HCT116 (cell line): ENCODE results near the gene RBM33. TPM values are rescaled to one million over a fixed set of nuclear protein-coding genes. Genes with fewer than 3 reads are reported as not detected.

Experiments used
- ATAC-seq: fragments of 200-7000 bp; cut with Tn5 transposase; 2 replicates; pipeline ENCODE4 v1.9.1; 2020; ENCODE audit warnings: mild to moderate bottlenecking, moderate library complexity
- BruUV-seq: library from RNA; stranded (reverse); fragments of 400-500 nt; replicated peaks from 2 replicates; lab custom pipeline; 2021; lab: Mats Ljungman, UMichigan
- CTCF ChIA-PET: fragments of 300-600 bp; sonication (Branson Sonifier 250); formaldehyde crosslinking; loops from one replicate; lab custom pipeline; 2021; ENCODE audit warnings: antibody characterized with exemption; lab: Charles Lee
- POLR2A ChIA-PET: fragments of 300-600, 350-600 bp; sonication (Branson Sonifier 250); formaldehyde crosslinking; loops from one replicate; lab custom pipeline; 2021; ENCODE audit warnings: antibody characterized with exemption; lab: Charles Lee
- RAD21 ChIA-PET, 2 experiments: fragments of 300-600 bp; sonication (Branson Sonifier 250); formaldehyde crosslinking; loops; one replicate each; lab custom pipeline; 2023; ENCODE audit warnings: low total read pairs in 2 of 2; ENCODE audit not compliant: uncharacterized antibody in 2 of 2, unreplicated experiment in 2 of 2, low non-redundant PET in 1 of 2; lab: Charles Lee
- DNase-seq: peaks from one replicate; pipeline ENCODE4 v3.0.0-alpha.2; 2010; ENCODE audit warnings: low read depth, low spot score
- H2AFZ ChIP-seq: fragments of 200-600 bp; shearing (Covaris generic), sonication (generic); 2 replicates; pipeline ENCODE4 v1.6.1; 2017; ENCODE audit warnings: low read depth, mixed run types, mixed read lengths, antibody characterized with exemption, low read length; ENCODE audit not compliant: poor library complexity, severe bottlenecking
- H3K27ac ChIP-seq: 2 replicates; pipeline ENCODE4 v1.5.1; 2012; ENCODE audit warnings: low read depth, low read length
- H3K27me3 ChIP-seq: fragments of 200-600 bp; sonication (generic); 2 replicates; pipeline ENCODE4 v1.6.1; 2016; ENCODE audit warnings: mixed run types, low read length, mixed read lengths; ENCODE audit not compliant: insufficient read depth
- H3K36me3 ChIP-seq, 2 experiments: fragments of 200-500 bp in 1 of 2; fragments of 200-600 bp in 1 of 2; sonication (Bioruptor generic) in 1 of 2; sonication (generic) in 1 of 2; 2 replicates each; pipeline versions ENCODE4 v1.5.1 to v1.6.1; 2014 to 2016; ENCODE audit warnings: low read length in 2 of 2, inconsistent platforms in 1 of 2, mixed read lengths in 1 of 2, mixed run types in 1 of 2; ENCODE audit not compliant: insufficient read depth in 2 of 2, control insufficient read depth in 1 of 2
- H3K4me1 ChIP-seq, 2 experiments: fragments of 200-600 bp in 1 of 2; sonication (generic) in 1 of 2; 2 replicates each; pipeline versions ENCODE4 v1.5.1 to v1.6.1; 2012 to 2017; ENCODE audit warnings: low read length in 2 of 2, inconsistent platforms in 1 of 2, mild to moderate bottlenecking in 1 of 2, mixed read lengths in 1 of 2, mixed run types in 1 of 2, moderate library complexity in 1 of 2; ENCODE audit not compliant: insufficient read depth in 2 of 2, control insufficient read depth in 1 of 2
- H3K4me2 ChIP-seq: fragments of 200-600 bp; sonication (generic); 2 replicates; pipeline ENCODE4 v1.6.1; 2017; ENCODE audit warnings: mixed run types, low read length, mixed read lengths
- H3K4me3 ChIP-seq, 2 experiments: fragments of 200-600 bp in 1 of 2; sonication (generic) in 1 of 2; replicated peaks in 1 of 2; 2 replicates each; pipeline ENCODE4 v1.5.1; 2011 to 2016; ENCODE audit warnings: low read length in 2 of 2, control low read depth in 1 of 2, low read depth in 1 of 2, mild to moderate bottlenecking in 1 of 2, mixed read lengths in 1 of 2, mixed run types in 1 of 2
- H3K79me2 ChIP-seq: fragments of 200-600 bp; sonication (generic); 2 replicates; pipeline ENCODE4 v1.6.1; 2017; ENCODE audit warnings: mild to moderate bottlenecking, mixed run types, low read length, moderate library complexity, mixed read lengths; ENCODE audit not compliant: insufficient read depth
- H3K9ac ChIP-seq: fragments of 200-600 bp; sonication (generic); 2 replicates; pipeline ENCODE4 v1.6.1; 2016; ENCODE audit warnings: low read length, mixed read lengths
- H3K9me2 ChIP-seq: fragments of 200-600 bp; sonication (generic), shearing (Covaris generic); 2 replicates; pipeline ENCODE4 v1.6.1; 2017; ENCODE audit warnings: mixed run types, mild to moderate bottlenecking, moderate library complexity; ENCODE audit not compliant: insufficient read depth
- H3K9me3 ChIP-seq, 2 experiments: fragments of 200-500 bp in 1 of 2; fragments of 200-600 bp in 1 of 2; sonication (Bioruptor generic) in 1 of 2; sonication (generic) in 1 of 2; 2 replicates each; pipeline ENCODE4 v1.6.1; 2014 to 2017; ENCODE audit warnings: low read length in 2 of 2, mixed read lengths in 2 of 2, inconsistent platforms in 1 of 2, low read depth in 1 of 2, mild to moderate bottlenecking in 1 of 2, mixed run types in 1 of 2, moderate library complexity in 1 of 2; ENCODE audit not compliant: control insufficient read depth in 1 of 2, insufficient read depth in 1 of 2
- H4K20me1 ChIP-seq: fragments of 200-600 bp; sonication (generic), shearing (Covaris generic); 2 replicates; pipeline ENCODE4 v1.6.1; 2017; ENCODE audit warnings: mixed run types, mild to moderate bottlenecking, moderate library complexity; ENCODE audit not compliant: insufficient read depth
- EGR1 ChIP-seq: IDR thresholded peaks from 2 replicates; pipeline ENCODE4 v1.6.1; 2012; ENCODE audit warnings: low read depth
- ELF1 ChIP-seq: IDR thresholded peaks from 2 replicates; pipeline ENCODE4 v1.6.1; 2012; ENCODE audit warnings: low read depth, borderline replicate concordance
- EZH2 ChIP-seq: fragments of 200-600 bp; sonication (generic); IDR thresholded peaks from 2 replicates; pipeline ENCODE4 v1.6.1; 2017; ENCODE audit warnings: antibody characterized with exemption, mixed run types
- FOSL1 ChIP-seq: IDR thresholded peaks from 2 replicates; pipeline ENCODE4 v1.6.1; 2012; ENCODE audit warnings: low read depth
- JUND ChIP-seq: IDR thresholded peaks from 2 replicates; pipeline ENCODE4 v1.6.1; 2012
- POLR2A ChIP-seq: IDR thresholded peaks from 2 replicates; pipeline ENCODE4 v1.7.0; 2011; ENCODE audit warnings: borderline replicate concordance; ENCODE audit not compliant: insufficient read depth, insufficient read length; ENCODE audit errors: extremely low read depth
- SP1 ChIP-seq: IDR thresholded peaks from 2 replicates; pipeline ENCODE4 v1.6.1; 2012; ENCODE audit warnings: low read depth
- SRF ChIP-seq: IDR thresholded peaks from 2 replicates; pipeline ENCODE4 v1.6.1; 2012; ENCODE audit warnings: low read depth
- ZFX ChIP-seq: fragments of 450-650 bp; IDR thresholded peaks from 2 replicates; pipeline ENCODE4 v1.6.1; 2017
- ZNF274 ChIP-seq: fragments of 200-500 bp; sonication (Bioruptor generic); IDR thresholded peaks from 2 replicates; pipeline ENCODE4 v1.6.1; 2014; ENCODE audit warnings: mild to moderate bottlenecking, low read depth, low read length, inconsistent platforms
- intact Hi-C: fragments of 100-400 bp; cut with micrococcal nuclease; formaldehyde crosslinking; loops from 2 replicates; pipeline ENCODE4 v1.10.0; 2022
- total RNA-seq: library from RNA; stranded (reverse); gene quantifications from one replicate; pipeline ENCODE4 v1.2.1, GENCODE V29; 2021; ENCODE audit not compliant: unreplicated experiment
- TF ChIP-seq, protein P1 (sequence below): IDR thresholded peaks from 2 replicates; pipeline ENCODE4 v1.6.1; 2012
- TF ChIP-seq, protein P2 (sequence below): IDR thresholded peaks from 2 replicates; pipeline ENCODE4 v1.6.1; 2011; ENCODE audit warnings: mild to moderate bottlenecking, low read length, moderate library complexity; ENCODE audit not compliant: insufficient replicate concordance; ENCODE audit errors: extremely low read depth
- TF ChIP-seq, protein P3 (sequence below): IDR thresholded peaks from 2 replicates; pipeline ENCODE4 v1.6.1; 2012

The RBM33 gene
- total RNA-seq, 1 experiment from 2014 or later: 64.3 TPM

DNA sequence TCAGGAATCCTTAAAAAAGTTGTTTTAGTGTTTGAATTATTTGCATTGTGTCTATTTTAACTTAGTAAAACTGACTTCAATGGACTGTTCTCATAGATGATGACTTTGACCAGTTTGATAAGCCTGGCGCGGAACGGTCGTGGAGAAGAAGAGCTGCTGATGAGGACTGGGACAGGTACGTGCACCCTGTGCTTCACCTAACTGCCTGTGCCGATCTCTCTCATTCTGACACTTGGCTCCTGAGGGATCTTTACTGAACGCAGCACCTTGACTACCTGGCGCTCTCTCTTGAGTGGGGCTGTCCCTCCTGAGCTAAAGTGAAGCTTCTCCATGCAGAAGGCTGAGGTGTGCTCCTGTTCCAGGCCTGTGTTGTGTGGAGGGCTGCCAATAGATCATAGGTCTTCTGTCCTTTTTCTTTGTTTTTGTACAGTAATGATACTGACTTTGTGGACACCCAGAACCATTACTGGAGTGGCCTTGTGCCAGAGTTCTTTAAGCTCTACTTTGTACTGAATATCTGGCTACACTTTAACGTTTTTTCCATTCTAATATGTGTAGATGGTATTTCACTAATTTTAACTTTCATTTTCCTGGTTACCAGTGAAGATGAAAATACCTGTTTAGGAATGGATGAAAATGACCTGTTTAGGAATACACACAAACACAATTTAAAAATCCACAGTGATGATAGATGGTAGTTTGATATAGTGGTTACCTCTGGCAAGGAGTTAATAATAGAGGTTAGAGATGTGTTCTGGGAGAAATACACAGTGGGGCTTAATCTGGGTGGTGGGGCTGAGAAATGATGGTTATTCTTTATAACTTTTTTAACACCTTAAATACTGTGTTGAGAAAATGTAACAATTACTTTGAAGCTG, 20.9 kb downstream of the RBM33 start:
- no peaks in the 10 kb centered on the region; a peak in 1 of 4 replicates for H3K36me3 ChIP-seq
- TF ChIP-seq, protein P1, sequence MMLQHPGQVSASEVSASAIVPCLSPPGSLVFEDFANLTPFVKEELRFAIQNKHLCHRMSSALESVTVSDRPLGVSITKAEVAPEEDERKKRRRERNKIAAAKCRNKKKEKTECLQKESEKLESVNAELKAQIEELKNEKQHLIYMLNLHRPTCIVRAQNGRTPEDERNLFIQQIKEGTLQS: no peak
- TF ChIP-seq ZFX (no peak), POLR2A (no peak), ZNF274 (no peak), EGR1 (no peak), FOSL1 (no peak), SP1 (no peak)
- TF ChIP-seq, all 23 proteins: peak for 0
- ChIA-PET POLR2A (no interaction called here), CTCF (no interaction called here), RAD21 (no interaction called here)
- H3K27me3 ChIP-seq: no peaks in the 10 kb centered on the region
- no peak overlapping the region for H3K9ac ChIP-seq
- no TSS peak for BruUV-seq
- intact Hi-C loops: no loop called here
- H3K9me2 ChIP-seq: no peaks in the 10 kb centered on the region
- no peak overlapping the region for H3K27ac ChIP-seq
- no peak overlapping the region for H3K4me3 ChIP-seq
- peak overlapping the region; percentile 13; the same call in 1 of the 2 replicates for H3K4me2 ChIP-seq
- no peak overlapping the region for H2AFZ ChIP-seq
- DNase-seq (no peak), ATAC-seq (no peak)
- peaks cover 16% of the 10 kb centered on the region for H4K20me1 ChIP-seq
- H3K9me3 ChIP-seq: no peaks in the 10 kb centered on the region
- H3K4me1 ChIP-seq: peaks cover 0 to 15% of the 10 kb centered on the region in 2 experiments; a peak in 2 of 4 replicates
- peaks cover 100% of the 10 kb centered on the region for H3K79me2 ChIP-seq

DNA sequence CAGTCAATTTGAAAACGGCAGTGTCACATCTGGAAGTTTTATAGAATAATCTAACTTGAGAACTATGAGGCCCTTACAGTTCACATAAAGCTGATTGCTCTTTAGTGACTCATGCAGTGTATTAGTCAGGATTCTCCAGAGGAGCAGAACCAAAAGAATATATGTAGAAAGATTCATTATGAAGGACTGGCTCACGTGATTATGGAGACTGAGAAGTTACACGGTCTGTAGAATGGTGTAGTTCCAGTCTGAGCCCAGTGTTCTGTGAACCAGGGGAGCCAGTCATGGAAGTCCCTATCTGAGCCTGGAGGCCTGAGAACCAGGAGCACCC, 21.5 kb downstream of the RBM33 start:
- TSS peak; percentile 18 for BruUV-seq
- H2AFZ ChIP-seq: no peak overlapping the region
- H3K4me1 ChIP-seq: peaks cover 0 to 13% of the 10 kb centered on the region in 2 experiments; a peak in 2 of 4 replicates
- DNase-seq (no peak), ATAC-seq (peak; percentile 58; the same call in 1 of the 2 replicates)
- H4K20me1 ChIP-seq: peaks cover 11% of the 10 kb centered on the region; the same call in 1 of the 2 replicates
- no peaks in the 10 kb centered on the region for H3K27me3 ChIP-seq
- H3K9ac ChIP-seq: no peak overlapping the region
- H3K36me3 ChIP-seq: no peaks in the 10 kb centered on the region; a peak in 1 of 4 replicates
- H3K4me3 ChIP-seq: no peak overlapping the region
- peak overlapping the region; percentile 13; the same call in 1 of the 2 replicates for H3K4me2 ChIP-seq
- RAD21 ChIA-PET: no interaction called here
- H3K79me2 ChIP-seq: peaks cover 100% of the 10 kb centered on the region
- CTCF ChIA-PET: no interaction called here
- POLR2A ChIA-PET: no interaction called here
- H3K9me2 ChIP-seq: no peaks in the 10 kb centered on the region
- intact Hi-C loops: no loop called here
- TF ChIP-seq, protein P2, sequence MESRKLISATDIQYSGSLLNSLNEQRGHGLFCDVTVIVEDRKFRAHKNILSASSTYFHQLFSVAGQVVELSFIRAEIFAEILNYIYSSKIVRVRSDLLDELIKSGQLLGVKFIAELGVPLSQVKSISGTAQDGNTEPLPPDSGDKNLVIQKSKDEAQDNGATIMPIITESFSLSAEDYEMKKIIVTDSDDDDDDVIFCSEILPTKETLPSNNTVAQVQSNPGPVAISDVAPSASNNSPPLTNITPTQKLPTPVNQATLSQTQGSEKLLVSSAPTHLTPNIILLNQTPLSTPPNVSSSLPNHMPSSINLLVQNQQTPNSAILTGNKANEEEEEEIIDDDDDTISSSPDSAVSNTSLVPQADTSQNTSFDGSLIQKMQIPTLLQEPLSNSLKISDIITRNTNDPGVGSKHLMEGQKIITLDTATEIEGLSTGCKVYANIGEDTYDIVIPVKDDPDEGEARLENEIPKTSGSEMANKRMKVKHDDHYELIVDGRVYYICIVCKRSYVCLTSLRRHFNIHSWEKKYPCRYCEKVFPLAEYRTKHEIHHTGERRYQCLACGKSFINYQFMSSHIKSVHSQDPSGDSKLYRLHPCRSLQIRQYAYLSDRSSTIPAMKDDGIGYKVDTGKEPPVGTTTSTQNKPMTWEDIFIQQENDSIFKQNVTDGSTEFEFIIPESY: no peak
- no peak for TF ChIP-seq ELF1
- TF ChIP-seq, protein P3, sequence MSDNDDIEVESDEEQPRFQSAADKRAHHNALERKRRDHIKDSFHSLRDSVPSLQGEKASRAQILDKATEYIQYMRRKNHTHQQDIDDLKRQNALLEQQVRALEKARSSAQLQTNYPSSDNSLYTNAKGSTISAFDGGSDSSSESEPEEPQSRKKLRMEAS: no peak
- TF ChIP-seq SRF: no peak
- no peak for TF ChIP-seq SP1
- TF ChIP-seq FOSL1: peak; percentile 35; the same call in 1 of the 2 replicates
- no peak for TF ChIP-seq EZH2
- no peak for TF ChIP-seq POLR2A
- TF ChIP-seq JUND: no peak
- no peak overlapping the region for H3K27ac ChIP-seq
- H3K9me3 ChIP-seq: no peaks in the 10 kb centered on the region
